Omental fat pad (tissue), 4 donors: ENCODE results near the gene UBAP1L. TPM values are rescaled to one million over a fixed set of nuclear protein-coding genes. Genes with fewer than 3 reads are reported as not detected.
"Not testable (repeated sequence)": the region's sequence is repeated elsewhere in the genome, so short reads cannot be mapped to it uniquely, and the experiment has no call there.

ENCODE experiments used
- ATAC-seq: fragments of 150-250 bp; one replicate; pipeline ENCODE4 v1.9.1; 2016; ENCODE audit warnings: mild to moderate bottlenecking, moderate library complexity; ENCODE audit not compliant: low FRiP score
- DNase-seq: peaks from one replicate; pipeline ENCODE4 v3.0.0-alpha.2; 2019; ENCODE audit warnings: low spot score
- CTCF ChIP-seq, 3 donors: fragments of 450-650 bp; IDR thresholded peaks; one replicate each; pipeline ENCODE4 v1.5.1; 2016 to 2017; ENCODE audit warnings: antibody characterized with exemption in 3 of 3, mild to moderate bottlenecking in 3 of 3, moderate library complexity in 2 of 3
- total RNA-seq, 4 donors: library from RNA; depleted of rRNA; stranded (reverse); fragments of >200 nt; gene quantifications; one replicate each; pipeline ENCODE4 v1.1.0, GENCODE V29; 2016

The UBAP1L gene
- total RNA-seq, 4 donors from 2014 or later: 2.9 to 5.6 (median 4.6) TPM

GRCh38 chr15:65099336-65099735 is 15.7 kb downstream of the UBAP1L start:
- TF ChIP-seq CTCF (IDR thresholded peaks at IDR 0.05): no peak
- ATAC-seq (no peak), DNase-seq (no peak)

- DNase-seq: no peak
- TF ChIP-seq CTCF (IDR thresholded peaks at IDR 0.05): no peak
- no peak for ATAC-seq
These were observed 17.2 kb downstream of the UBAP1L start for GRCh38 chr15:65097651-65098263.

GRCh38 chr15:65096481-65097385 is 18.3 kb downstream of the UBAP1L start:
- no peak for TF ChIP-seq CTCF (IDR thresholded peaks at IDR 0.05)
- ATAC-seq (no peak), DNase-seq (no peak)

GRCh38 chr15:65095747-65096104 is 19.3 kb downstream of the UBAP1L start:
- no peak for DNase-seq

GRCh38 chr15:65095011-65095746 is 19.8 kb downstream of the UBAP1L start:
- DNase-seq (no peak), ATAC-seq (no peak)
- no peak for TF ChIP-seq CTCF (IDR thresholded peaks at IDR 0.05)

More at GRCh38 chr15:65095747-65096104, 19.3 kb downstream of the UBAP1L start:
- TF ChIP-seq CTCF (IDR thresholded peaks at IDR 0.05): no peak
- no peak for ATAC-seq

- no peak for ATAC-seq
- no peak for DNase-seq
- no peak for TF ChIP-seq CTCF (IDR thresholded peaks at IDR 0.05)
These were observed 20.6 kb downstream of the UBAP1L start for GRCh38 chr15:65094294-65094995.

- ATAC-seq, DNase-seq: not testable (repeated sequence)
These were observed 21.2 kb downstream of the UBAP1L start for GRCh38 chr15:65093793-65094170.
